Gastroesophageal sphincter (tissue), 4 donors: ENCODE results near the gene ABHD16A. TPM values are rescaled to one million over a fixed set of nuclear protein-coding genes. Genes with fewer than 3 reads are reported as not detected.

Experiments used
- ATAC-seq: fragments of 150-250 bp; one replicate; pipeline ENCODE4 v1.9.1; 2016; ENCODE audit warnings: mild to moderate bottlenecking, moderate library complexity
- H3K27ac ChIP-seq, 4 donors: fragments of 200-600 bp; sonication (generic) in 3 of 4; 1 replicate in 3 of 4; 2 replicates in 1 of 4; pipeline ENCODE4 v1.5.1; 2016 to 2019
- H3K27me3 ChIP-seq: fragments of 200-600 bp; sonication (generic); one replicate; pipeline ENCODE4 v1.5.1; 2019
- H3K36me3 ChIP-seq, 2 donors: fragments of 200-600 bp; sonication (generic); one replicate each; pipeline ENCODE4 v1.5.1; 2019; ENCODE audit warnings: control low read depth in 1 of 2
- H3K4me1 ChIP-seq, 3 donors: fragments of 200-600 bp; sonication (generic); 1 replicate in 2 of 3; 2 replicates in 1 of 3; pipeline ENCODE4 v1.5.1; 2016 to 2019; ENCODE audit warnings: control low read depth in 2 of 3
- H3K4me3 ChIP-seq, 2 donors: fragments of 200-600 bp; sonication (generic); one replicate each; pipeline ENCODE4 v1.5.1; 2019; ENCODE audit warnings: mild to moderate bottlenecking in 1 of 2, moderate library complexity in 1 of 2
- H3K9me3 ChIP-seq, 3 donors: fragments of 200-600 bp; sonication (generic); one replicate each; pipeline ENCODE4 v1.5.1; 2017 to 2019; ENCODE audit warnings: control low read depth in 2 of 3
- EP300 ChIP-seq: sonication (generic); formaldehyde crosslinking; IDR thresholded peaks from one replicate; pipeline ENCODE4 v1.6.1; 2017; ENCODE audit warnings: antibody characterized with exemption, mild to moderate bottlenecking
- POLR2A ChIP-seq, 2 donors: fragments of 450-650 bp; IDR thresholded peaks; one replicate each; pipeline ENCODE4 v1.6.1; 2017; ENCODE audit warnings: antibody characterized with exemption in 2 of 2, mild to moderate bottlenecking in 2 of 2, moderate library complexity in 1 of 2
- POLR2AphosphoS5 ChIP-seq: sonication (generic); formaldehyde crosslinking; IDR thresholded peaks from one replicate; pipeline ENCODE4 v1.6.1; 2017; ENCODE audit warnings: antibody characterized with exemption
- WGBS, 2 donors: methylation state at CpG; one replicate each; pipeline ENCODE4 v1.1.5; 2018; ENCODE audit warnings: low coverage in 1 of 2; 5-methylcytosine and 5-hydroxymethylcytosine counted together
- total RNA-seq, 4 donors: library from RNA; depleted of rRNA; stranded (reverse); fragments of >200 nt; gene quantifications; one replicate each; pipeline ENCODE4 v1.1.0, GENCODE V29; 2016
- TF ChIP-seq, protein P1 (sequence below), 4 experiments: fragments of 200-600 bp in 2 of 4; fragments of 450-650 bp in 2 of 4; sonication (generic) in 1 of 4; IDR thresholded peaks; one replicate each; pipeline ENCODE4 v1.5.1; 2017 to 2019; ENCODE audit warnings: antibody characterized with exemption in 4 of 4, mild to moderate bottlenecking in 2 of 4, moderate library complexity in 2 of 4

The ABHD16A gene
- total RNA-seq, 4 donors from 2014 or later: 37.4 to 49.8 (median 47.2) TPM

DNA sequence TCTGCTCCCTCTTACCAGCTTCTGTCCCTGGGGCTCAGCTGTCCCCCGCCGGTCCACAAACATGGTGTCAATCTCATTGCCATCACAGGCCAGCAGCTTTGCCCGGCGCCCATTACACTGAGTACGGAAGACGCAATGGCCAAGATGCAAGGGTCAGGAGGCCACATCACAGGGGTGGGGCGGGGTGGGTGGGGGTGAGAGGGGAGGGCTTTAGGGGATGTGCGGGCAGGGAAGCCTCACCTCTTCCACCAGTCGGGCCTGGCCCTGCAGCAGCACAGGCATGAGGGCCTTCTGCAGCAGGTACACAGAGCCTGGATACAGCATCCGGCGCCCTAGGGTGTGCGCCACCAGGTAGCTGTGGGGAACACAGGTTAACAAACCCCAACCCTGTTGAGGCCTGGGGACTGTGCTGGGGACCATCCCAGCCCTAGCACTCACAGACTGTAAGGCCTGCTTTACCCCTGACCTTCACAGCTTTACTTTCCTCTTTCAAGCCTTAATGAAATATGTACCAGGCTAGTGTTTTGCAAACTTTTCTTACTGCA is 11.5 kb downstream of the ABHD16A start:
- no peak overlapping the region for H3K4me3 ChIP-seq
- H3K9me3 ChIP-seq: no peaks in the 10 kb centered on the region
- H3K27me3 ChIP-seq: no peaks in the 10 kb centered on the region
- ATAC-seq: no peak
- TF ChIP-seq, protein P1, sequence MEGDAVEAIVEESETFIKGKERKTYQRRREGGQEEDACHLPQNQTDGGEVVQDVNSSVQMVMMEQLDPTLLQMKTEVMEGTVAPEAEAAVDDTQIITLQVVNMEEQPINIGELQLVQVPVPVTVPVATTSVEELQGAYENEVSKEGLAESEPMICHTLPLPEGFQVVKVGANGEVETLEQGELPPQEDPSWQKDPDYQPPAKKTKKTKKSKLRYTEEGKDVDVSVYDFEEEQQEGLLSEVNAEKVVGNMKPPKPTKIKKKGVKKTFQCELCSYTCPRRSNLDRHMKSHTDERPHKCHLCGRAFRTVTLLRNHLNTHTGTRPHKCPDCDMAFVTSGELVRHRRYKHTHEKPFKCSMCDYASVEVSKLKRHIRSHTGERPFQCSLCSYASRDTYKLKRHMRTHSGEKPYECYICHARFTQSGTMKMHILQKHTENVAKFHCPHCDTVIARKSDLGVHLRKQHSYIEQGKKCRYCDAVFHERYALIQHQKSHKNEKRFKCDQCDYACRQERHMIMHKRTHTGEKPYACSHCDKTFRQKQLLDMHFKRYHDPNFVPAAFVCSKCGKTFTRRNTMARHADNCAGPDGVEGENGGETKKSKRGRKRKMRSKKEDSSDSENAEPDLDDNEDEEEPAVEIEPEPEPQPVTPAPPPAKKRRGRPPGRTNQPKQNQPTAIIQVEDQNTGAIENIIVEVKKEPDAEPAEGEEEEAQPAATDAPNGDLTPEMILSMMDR (IDR thresholded peaks at IDR 0.05): no peak
- TF ChIP-seq EP300: no peak
- WGBS, 2 donors: 80% methylated on average over 3 of the region's 12 CpGs; no CpG with 5 or more reads in 1 of the 2 donors
- peaks cover 0 to 100% of the 10 kb centered on the region in 2 donors for H3K36me3 ChIP-seq
- H3K27ac ChIP-seq: no peak overlapping the region
- H3K4me1 ChIP-seq: no peaks in the 10 kb centered on the region

DNA sequence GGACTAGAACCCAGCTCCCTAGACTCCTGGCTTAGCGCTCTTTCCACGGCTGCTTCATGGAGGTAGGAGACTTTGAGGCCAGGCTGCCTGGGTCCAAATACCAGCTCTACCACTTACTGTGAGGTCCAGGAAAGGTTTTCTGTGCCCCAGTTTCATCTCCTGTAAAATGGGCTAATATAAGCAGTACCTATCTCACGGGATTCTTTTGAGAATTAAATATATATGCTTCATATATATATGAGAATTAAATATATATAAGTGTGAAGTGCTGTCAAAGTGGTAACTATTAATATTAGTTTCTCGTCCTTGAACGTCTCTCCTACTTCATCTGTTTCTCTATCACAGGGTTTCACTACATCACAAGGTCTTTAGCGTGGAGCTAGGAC is 12.1 kb downstream of the ABHD16A start:
- no peak for TF ChIP-seq POLR2A (IDR thresholded peaks at IDR 0.05)
- TF ChIP-seq POLR2AphosphoS5: no peak
- TF ChIP-seq, protein P1 (IDR thresholded peaks at IDR 0.05): no peak
- TF ChIP-seq EP300: no peak

DNA sequence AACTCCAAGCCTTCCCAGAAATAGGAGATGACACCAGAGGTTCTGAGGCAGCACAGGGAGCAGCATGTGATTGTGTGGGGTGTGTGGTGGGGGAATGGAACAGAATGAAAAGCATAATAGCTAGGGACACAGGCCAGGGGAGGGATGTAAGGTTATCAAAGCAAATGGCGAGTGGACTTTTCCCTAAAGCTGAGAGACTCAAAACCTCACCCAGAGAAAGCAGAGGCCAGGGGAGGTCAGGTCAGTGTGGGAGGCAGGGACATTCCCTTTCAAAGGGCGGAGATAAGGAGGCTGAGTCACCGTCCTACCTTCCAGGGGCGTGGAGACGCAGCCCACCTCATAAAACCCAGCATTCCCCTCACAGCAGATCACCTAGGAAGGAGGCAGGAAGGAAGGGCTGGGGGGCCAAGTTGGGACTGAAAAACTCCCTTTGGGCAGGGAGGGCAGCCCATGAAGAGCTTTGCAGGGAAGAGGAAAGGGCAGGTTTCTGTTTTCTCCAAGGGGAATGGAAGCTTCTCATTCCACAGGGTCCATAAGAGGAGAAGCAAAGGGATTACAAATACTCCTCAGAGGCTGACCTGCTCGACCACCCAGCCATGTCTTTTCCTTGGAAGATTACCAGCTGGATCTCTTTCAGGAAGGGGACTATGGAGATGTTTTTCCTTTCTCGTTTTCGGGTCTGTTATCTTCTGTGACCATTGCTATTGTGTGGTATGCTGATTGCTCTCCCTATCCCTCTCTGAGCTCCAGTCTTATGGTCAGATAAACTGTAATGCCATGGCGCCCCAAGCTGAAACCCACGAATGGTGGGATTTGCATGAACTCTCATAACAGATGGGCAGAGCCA is 12.7 kb downstream of the ABHD16A start:
- no peaks in the 10 kb centered on the region for H3K9me3 ChIP-seq
- H3K4me3 ChIP-seq: no peak overlapping the region
- no peak for ATAC-seq
- peaks cover 0 to 100% of the 10 kb centered on the region in 2 donors for H3K36me3 ChIP-seq
- no peak overlapping the region for H3K27ac ChIP-seq
- no peaks in the 10 kb centered on the region for H3K4me1 ChIP-seq
- TF ChIP-seq, protein P1 (IDR thresholded peaks at IDR 0.05): no peak
- TF ChIP-seq POLR2AphosphoS5: no peak
- TF ChIP-seq EP300: no peak
- no peak for TF ChIP-seq POLR2A (IDR thresholded peaks at IDR 0.05)
- H3K27me3 ChIP-seq: no peaks in the 10 kb centered on the region
- whole genome bisulfite sequencing, 2 donors: 36 to 48% methylated on average over 5 of the region's 10 CpGs

More for the DNA sequence above, 12.1 kb downstream of the ABHD16A start:
- Histone ChIP-seq H3K36me3 (peaks cover 0 to 100% of the 10 kb centered on the region in 2 donors), H3K27me3 (no peaks in the 10 kb centered on the region), H3K27ac (no peak overlapping the region), H3K4me3 (no peak overlapping the region), H3K9me3 (no peaks in the 10 kb centered on the region), H3K4me1 (no peaks in the 10 kb centered on the region)
- WGBS, 2 donors: 71 to 84% methylated on average over 6 of the region's 6 CpGs
- no peak for ATAC-seq

DNA sequence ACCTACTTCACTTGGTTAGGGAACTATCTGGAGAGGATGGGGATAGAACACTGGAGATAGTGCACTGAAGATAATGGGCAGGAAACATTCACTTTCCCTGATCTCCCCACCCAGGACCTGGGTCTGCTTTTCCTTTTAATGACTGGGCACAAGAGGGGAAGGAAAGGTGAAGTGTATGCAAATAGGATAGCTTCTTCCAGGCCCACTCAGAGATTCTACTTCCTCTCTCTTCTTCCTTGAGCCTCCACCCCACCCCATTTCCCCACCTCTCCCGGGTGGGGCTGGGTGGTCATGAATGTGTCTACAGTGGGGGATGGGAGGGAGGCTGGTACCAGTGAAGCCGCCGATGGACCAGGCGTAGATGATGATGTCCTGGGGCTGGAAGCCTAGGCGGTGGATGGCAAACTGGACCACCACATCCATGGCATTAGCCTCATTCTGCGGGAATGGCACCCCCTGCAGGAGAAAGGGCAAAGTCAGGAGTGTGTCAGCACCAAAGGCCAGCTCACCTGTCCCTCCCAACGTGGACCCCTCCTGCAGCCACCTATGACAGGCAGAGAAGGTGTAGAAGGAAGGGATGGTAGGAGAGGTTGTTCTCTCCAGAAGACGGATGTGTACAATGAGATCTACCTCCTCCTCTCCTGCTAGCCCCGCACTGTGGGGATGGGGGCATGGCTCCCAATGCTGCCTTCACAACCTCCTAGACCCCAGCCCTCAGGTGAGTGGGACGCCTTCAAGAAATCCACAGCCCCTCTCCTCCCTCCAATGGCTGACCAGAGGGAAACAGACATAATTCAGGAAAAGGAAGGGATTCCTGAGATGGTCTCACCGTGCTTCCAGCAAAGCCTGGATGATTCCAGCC is 13.6 kb downstream of the ABHD16A start:
- H3K4me3 ChIP-seq: no peak overlapping the region
- ATAC-seq: no peak
- H3K27ac ChIP-seq: no peak overlapping the region
- H3K9me3 ChIP-seq: no peaks in the 10 kb centered on the region
- no peaks in the 10 kb centered on the region for H3K27me3 ChIP-seq
- TF ChIP-seq POLR2AphosphoS5 (no peak), EP300 (no peak)
- TF ChIP-seq, protein P1 (IDR thresholded peaks at IDR 0.05): no peak
- H3K4me1 ChIP-seq: no peaks in the 10 kb centered on the region
- H3K36me3 ChIP-seq: peaks cover 0 to 92% of the 10 kb centered on the region in 2 donors
- 65 to 77% methylated on average over 3 to 9 of the region's 11 CpGs for WGBS, 2 donors
